Measurements from ENCODE around the gene SHC2.

- no peak for TF ChIP-seq CTCF (IDR thresholded peaks at IDR 0.05)
- TF ChIP-seq POLR2A (IDR thresholded peaks at IDR 0.05), result no peak
These were observed 57.4 kb downstream of the SHC2 start for GRCh38 chr19:403221-404027.
